H1 (cell line): Measurements from ENCODE around the gene ZBTB7A. TPM values are rescaled to one million over a fixed set of nuclear protein-coding genes. Genes with fewer than 3 reads are reported as not detected.

Source experiments
- CTCF ChIA-PET: fragments of 300-600 bp; sonication (Branson Sonifier 250); formaldehyde crosslinking; loops from one replicate; lab custom pipeline; 2021; ENCODE audit not compliant: partially characterized antibody; lab: Charles Lee
- POLR2A ChIA-PET: fragments of 300-600 bp; sonication (Branson Sonifier 250); formaldehyde crosslinking; loops from one replicate; lab custom pipeline; 2021; ENCODE audit warnings: inconsistent platforms; ENCODE audit not compliant: partially characterized antibody; lab: Charles Lee
- DNase-seq, 2 experiments: peaks; one replicate each; pipeline versions ENCODE4 v3.0.0 to v3.0.0-alpha.2; 2010 to 2022; ENCODE audit warnings: low spot score in 2 of 2, low read depth in 1 of 2, mixed read lengths in 1 of 2
- FAIRE-seq: peaks from 2 replicates; lab custom pipeline; 2011; peaks lifted over from hg19 to GRCh38; lab: Jason Lieb, UNC
- H2AFZ ChIP-seq: 2 replicates; pipeline ENCODE4 v1.8.1; 2012; ENCODE audit warnings: low read length, inconsistent platforms
- H2AK5ac ChIP-seq: 2 replicates; pipeline ENCODE4 v1.6.1; 2013; ENCODE audit warnings: low read depth, low read length
- H2BK120ac ChIP-seq: replicated peaks from 2 replicates; pipeline ENCODE3; 2013; ENCODE audit warnings: low read depth, low read length, inconsistent platforms
- H2BK12ac ChIP-seq: 2 replicates; pipeline ENCODE4 v1.6.1; 2013; ENCODE audit warnings: low read depth, low read length
- H2BK15ac ChIP-seq: 2 replicates; pipeline ENCODE4 v1.6.1; 2013; ENCODE audit warnings: low read length
- H2BK20ac ChIP-seq: 2 replicates; pipeline ENCODE4 v1.6.1; 2013; ENCODE audit warnings: low read length
- H2BK5ac ChIP-seq: 2 replicates; pipeline ENCODE4 v1.6.1; 2013; ENCODE audit warnings: low read depth, low read length
- H3K14ac ChIP-seq: 2 replicates; pipeline ENCODE4 v1.6.1; 2013; ENCODE audit warnings: inconsistent platforms; ENCODE audit not compliant: insufficient read length
- H3K18ac ChIP-seq: 2 replicates; pipeline ENCODE4 v1.6.1; 2013; ENCODE audit warnings: low read length; ENCODE audit errors: extremely low read depth
- H3K23ac ChIP-seq: 2 replicates; pipeline ENCODE4 v1.6.1; 2013; ENCODE audit warnings: inconsistent platforms; ENCODE audit not compliant: insufficient read length
- H3K23me2 ChIP-seq: 2 replicates; pipeline ENCODE4 v1.6.1; 2013; ENCODE audit warnings: low read depth, low read length
- H3K27ac ChIP-seq: 2 replicates; pipeline ENCODE4 v1.6.1; 2011; ENCODE audit warnings: low read depth, low read length, inconsistent platforms
- H3K27me3 ChIP-seq, 4 experiments: replicated peaks in 1 of 4; 1 replicate in 1 of 4; 2 replicates in 3 of 4; pipeline versions ENCODE4 v1.6.1 to v1.8.1; 2011 to 2013; ENCODE audit warnings: low read length in 3 of 4, mild to moderate bottlenecking in 3 of 4, inconsistent platforms in 2 of 4, mixed read lengths in 2 of 4, moderate library complexity in 1 of 4; ENCODE audit not compliant: control insufficient read depth in 3 of 4, insufficient read depth in 3 of 4; ENCODE audit errors: extremely low read depth in 1 of 4
- H3K36me3 ChIP-seq, 4 experiments: 2 replicates each; pipeline versions ENCODE4 v1.6.1 to v1.8.1; 2011 to 2013; ENCODE audit warnings: mild to moderate bottlenecking in 4 of 4, low read length in 3 of 4, moderate library complexity in 2 of 4, control low read depth in 1 of 4, inconsistent platforms in 1 of 4; ENCODE audit not compliant: insufficient read depth in 4 of 4, control insufficient read depth in 2 of 4
- H3K4ac ChIP-seq: replicated peaks from 2 replicates; pipeline ENCODE3; 2013; ENCODE audit warnings: low read length, low read depth, mixed read lengths, inconsistent platforms; ENCODE audit not compliant: insufficient read length
- H3K4me1 ChIP-seq, 4 experiments: replicated peaks in 1 of 4; 1 replicate in 1 of 4; 2 replicates in 3 of 4; pipeline versions ENCODE4 v1.6.1 to v1.8.1; 2011 to 2013; ENCODE audit warnings: low read length in 3 of 4, inconsistent platforms in 2 of 4, mixed read lengths in 1 of 4; ENCODE audit not compliant: insufficient read depth in 4 of 4, control insufficient read depth in 3 of 4
- H3K4me2 ChIP-seq, 2 experiments: 2 replicates each; pipeline versions ENCODE4 v1.6.1 to v1.8.1; 2011 to 2013; ENCODE audit warnings: low read depth in 2 of 2, low read length in 2 of 2, control low read depth in 1 of 2, inconsistent platforms in 1 of 2, mild to moderate bottlenecking in 1 of 2; ENCODE audit not compliant: insufficient read depth in 1 of 2
- H3K4me3 ChIP-seq, 4 experiments: fragments of 200-600, 300-600 bp in 1 of 4; sonication (generic), shearing (Covaris generic), sonication (Bioruptor Twin) in 1 of 4; 2 replicates each; pipeline versions ENCODE4 v1.5.1 to v1.8.1; 2011 to 2016; ENCODE audit warnings: low read length in 4 of 4, low read depth in 3 of 4, control low read depth in 2 of 4, inconsistent platforms in 2 of 4, mild to moderate bottlenecking in 2 of 4, mixed read lengths in 1 of 4, moderate library complexity in 1 of 4; ENCODE audit not compliant: insufficient read depth in 2 of 4; ENCODE audit errors: extremely low read depth in 1 of 4
- H3K56ac ChIP-seq: replicated peaks from 2 replicates; pipeline ENCODE3; 2013; ENCODE audit warnings: low read depth, mild to moderate bottlenecking, mixed read lengths, low read length, inconsistent platforms; ENCODE audit not compliant: insufficient read length
- H3K79me1 ChIP-seq: 2 replicates; pipeline ENCODE4 v1.6.1; 2013; ENCODE audit warnings: low read depth, low read length, control low read depth
- H3K79me2 ChIP-seq, 2 experiments: 2 replicates each; pipeline versions ENCODE4 v1.6.1 to v1.8.1; 2012 to 2013; ENCODE audit warnings: low read length in 2 of 2, mild to moderate bottlenecking in 2 of 2, inconsistent platforms in 1 of 2; ENCODE audit not compliant: insufficient read depth in 2 of 2, control insufficient read depth in 1 of 2
- H3K9ac ChIP-seq, 4 experiments: replicated peaks in 1 of 4; 1 replicate in 1 of 4; 2 replicates in 3 of 4; pipeline versions ENCODE4 v1.6.1 to v1.8.1; 2011 to 2013; ENCODE audit warnings: low read depth in 3 of 4, low read length in 3 of 4, control low read depth in 2 of 4, mild to moderate bottlenecking in 2 of 4, moderate library complexity in 2 of 4, inconsistent platforms in 1 of 4; ENCODE audit errors: extremely low read depth in 1 of 4
- H3K9me3 ChIP-seq, 2 experiments: 2 replicates each; pipeline versions ENCODE4 v1.6.1 to v1.8.1; 2012 to 2013; ENCODE audit warnings: mild to moderate bottlenecking in 2 of 2, moderate library complexity in 2 of 2, control low read depth in 1 of 2, inconsistent platforms in 1 of 2, low read depth in 1 of 2, low read length in 1 of 2, mixed read lengths in 1 of 2; ENCODE audit not compliant: insufficient read depth in 2 of 2
- H4K20me1 ChIP-seq, 2 experiments: replicated peaks in 1 of 2; 2 replicates each; pipeline versions ENCODE3 to v1.8.1; 2011 to 2013; ENCODE audit warnings: inconsistent platforms in 2 of 2, low read length in 2 of 2, mild to moderate bottlenecking in 1 of 2; ENCODE audit not compliant: insufficient read depth in 2 of 2, control insufficient read depth in 1 of 2
- H4K5ac ChIP-seq: 2 replicates; pipeline ENCODE4 v1.6.1; 2013; ENCODE audit warnings: low read length, low read depth, mixed read lengths, inconsistent platforms; ENCODE audit not compliant: insufficient read length
- H4K8ac ChIP-seq: 2 replicates; pipeline ENCODE4 v1.8.0; 2013; ENCODE audit warnings: mild to moderate bottlenecking, moderate library complexity, low read length, inconsistent platforms; ENCODE audit not compliant: insufficient read depth; ENCODE audit errors: extremely low read depth
- H4K91ac ChIP-seq: replicated peaks from 2 replicates; pipeline ENCODE3; 2013; ENCODE audit warnings: low read length, mixed read lengths, inconsistent platforms; ENCODE audit not compliant: insufficient read length
- CHD2 ChIP-seq: IDR thresholded peaks from 2 replicates; pipeline ENCODE4 v1.6.1; 2012; ENCODE audit warnings: low read length, improper control_type of control experiment
- EP300 ChIP-seq, 2 experiments: IDR thresholded peaks; 1 replicate in 1 of 2; 2 replicates in 1 of 2; pipeline ENCODE4 v1.6.1; 2011 to 2012; ENCODE audit warnings: low read depth in 2 of 2, low read length in 2 of 2, mild to moderate bottlenecking in 2 of 2, borderline replicate concordance in 1 of 2, inconsistent platforms in 1 of 2, moderate library complexity in 1 of 2
- HDAC6 ChIP-seq: IDR thresholded peaks from one replicate; pipeline ENCODE4 v1.7.1; 2012; ENCODE audit warnings: low read depth, mild to moderate bottlenecking, inconsistent platforms, low read length, moderate library complexity
- KDM4A ChIP-seq: IDR thresholded peaks from one replicate; pipeline ENCODE4 v1.7.1; 2012; ENCODE audit warnings: low read depth, mild to moderate bottlenecking, moderate library complexity, low read length, inconsistent platforms; ENCODE audit not compliant: severe bottlenecking
- KDM5A ChIP-seq: fragments of 200-600 bp; IDR thresholded peaks from 2 replicates; pipeline ENCODE4 v1.7.1; 2012; ENCODE audit warnings: mild to moderate bottlenecking, low read length, inconsistent platforms, mixed read lengths
- PHF8 ChIP-seq: fragments of 200-600 bp; sonication (generic); conservative IDR thresholded peaks from 2 replicates; pipeline ENCODE4 v1.7.1; 2012; ENCODE audit warnings: low read depth, mild to moderate bottlenecking, inconsistent platforms, low read length, moderate library complexity
- POLR2A ChIP-seq, 2 experiments: IDR thresholded peaks; 1 replicate in 1 of 2; 2 replicates in 1 of 2; pipeline ENCODE4 v1.6.1; 2011; ENCODE audit warnings: low read depth in 2 of 2, low read length in 2 of 2, mild to moderate bottlenecking in 2 of 2; ENCODE audit errors: control extremely low read depth in 1 of 2
- RBBP5 ChIP-seq: IDR thresholded peaks from 2 replicates; pipeline ENCODE4 v1.7.1; 2012; ENCODE audit warnings: low read depth, mild to moderate bottlenecking, inconsistent platforms, low read length, moderate library complexity, borderline replicate concordance
- SP4 ChIP-seq: IDR thresholded peaks from 2 replicates; pipeline ENCODE4 v1.6.1; 2012; ENCODE audit warnings: low read length, inconsistent platforms
- TAF7 ChIP-seq: optimal IDR thresholded peaks from 2 replicates; pipeline ENCODE3; 2011; ENCODE audit warnings: low read depth, mild to moderate bottlenecking, inconsistent platforms, low read length, moderate library complexity, borderline replicate concordance
- TCF12 ChIP-seq: IDR thresholded peaks from 2 replicates; pipeline ENCODE4 v1.6.1; 2011; ENCODE audit warnings: low read depth, mild to moderate bottlenecking, low read length
- WGBS, 2 experiments: shearing (Covaris generic) in 1 of 2; methylation state at CpG; one replicate each; pipeline versions ENCODE4 v1.1.6 to v1.1.7; 2013 to 2015; ENCODE audit warnings: low lambda C conversion rate in 2 of 2, mixed read lengths in 2 of 2, inconsistent platforms in 1 of 2, low coverage in 1 of 2, missing lambda C conversion rate in 1 of 2; ENCODE audit not compliant: insufficient replicate concordance in 2 of 2, insufficient coverage in 1 of 2, insufficient read length in 1 of 2; ENCODE audit errors: extremely low coverage in 1 of 2, missing lambda C conversion rate in 1 of 2; 5-methylcytosine and 5-hydroxymethylcytosine counted together
- polyA plus RNA-seq, 7 experiments: library from polyadenylated mRNA; depleted of rRNA in 3 of 7; stranded (reverse) in 5 of 7; unstranded in 2 of 7; fragments of >200 nt in 5 of 7; fragments of 200-250 nt in 2 of 7; gene quantifications; 1 replicate in 5 of 7; 2 replicates in 1 of 7; 4 replicates in 1 of 7; pipeline versions ENCODE4 v1.2.1 to v1.2.3, GENCODE V29; 2011 to 2013; ENCODE audit warnings: missing spikeins in 2 of 7, mixed read lengths in 2 of 7
- total RNA-seq: library from RNA; stranded (reverse); fragmentation: NEBNext Ultra II Directional; extraction: Animal tissue kit (Norgen Biotek cat#: 25700); gene quantifications from 2 replicates; pipeline ENCODE4 v1.2.1, GENCODE V29; 2021
- TF ChIP-seq, protein P1 (sequence below): IDR thresholded peaks from 2 replicates; pipeline ENCODE4 v1.6.1; 2011; ENCODE audit warnings: low read length, improper control_type of control experiment

Gene ZBTB7A
- total and polyA plus RNA-seq, 2 of the 8 experiments (the other 6 are each of a cell fraction or from before 2014, with no cell fraction given) = 5.6 to 17.8 TPM

DNA sequence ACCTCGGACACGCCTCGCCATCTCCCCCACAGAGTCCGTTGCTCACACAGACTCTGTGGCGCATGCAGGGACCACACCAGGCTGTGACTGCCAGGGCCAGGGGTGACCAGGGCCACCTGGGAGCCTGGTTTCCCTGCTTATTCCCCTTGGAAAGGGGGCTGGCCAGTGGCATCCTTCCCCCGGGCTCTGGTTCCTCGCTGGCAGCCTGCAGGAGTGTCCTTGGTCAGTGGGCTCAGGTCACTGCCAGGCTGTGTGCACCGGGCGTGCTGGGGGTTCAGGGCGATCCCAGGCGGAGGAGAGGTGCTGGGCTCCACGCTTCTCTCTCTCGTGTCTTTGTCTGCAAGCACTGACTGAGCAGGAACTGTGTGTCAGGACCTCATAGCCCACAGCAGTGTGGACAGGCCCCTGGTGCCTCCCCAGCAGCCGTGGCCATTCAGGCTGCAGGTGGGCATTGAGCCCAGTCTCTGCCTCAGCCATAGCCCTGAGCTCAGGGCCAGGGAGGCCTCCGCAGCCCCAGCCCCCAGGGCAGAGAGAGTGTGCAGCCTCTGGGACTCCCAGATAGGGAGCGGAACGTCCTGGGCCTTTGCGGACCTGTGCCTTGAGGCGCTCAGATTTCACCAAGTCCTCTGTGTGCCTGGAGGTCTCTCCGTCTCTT, 52.7 kb downstream of the ZBTB7A start:
- H3K9me3 ChIP-seq = no peaks in the 10 kb centered on the region
- no peak overlapping the region for H4K5ac ChIP-seq
- no peak overlapping the region for H3K18ac ChIP-seq
- no peak overlapping the region for H2AK5ac ChIP-seq
- no peak overlapping the region for H4K91ac ChIP-seq
- H2BK15ac ChIP-seq = no peak overlapping the region
- no peak overlapping the region for H3K27ac ChIP-seq
- peaks cover 0 to 26% (median 7%) of the 10 kb centered on the region in 4 experiments; a peak in 5 of 8 replicates for H3K36me3 ChIP-seq
- peaks cover 0 to 5% (median 3%) of the 10 kb centered on the region in 4 experiments; a peak in 5 of 7 replicates for H3K4me1 ChIP-seq
- no peak overlapping the region for H2BK20ac ChIP-seq
- no peak overlapping the region for H3K9ac ChIP-seq
- no peak overlapping the region for H2AFZ ChIP-seq
- FAIRE-seq (no peak), DNase-seq (no peak)
- CTCF ChIA-PET = interaction anchor here (1.0 kb wide), 1 partner anchor 231 kb away, joined by 3 read pairs; no protein-coding TSS in a partner anchor
- no peak overlapping the region for H3K4ac ChIP-seq
- no peak overlapping the region for H3K14ac ChIP-seq
- 95% methylated on average over 19 of the region's 20 CpGs; no CpG with 5 or more reads in 1 of the 2 experiments for WGBS, 2 experiments
- no peak overlapping the region for H2BK120ac ChIP-seq
- H3K4me3 ChIP-seq = no peak overlapping the region
- peaks cover 7 to 66% of the 10 kb centered on the region in 2 experiments; a peak in 3 of 4 replicates for H3K79me2 ChIP-seq
- H3K23me2 ChIP-seq = no peaks in the 10 kb centered on the region; the same call in 1 of the 2 replicates
- no peaks in the 10 kb centered on the region for H3K27me3 ChIP-seq
- POLR2A ChIA-PET = interaction anchor here (0.9 to 2.4 kb wide), 4 partner anchors 29 to 51 kb away, joined by 3 to 12 read pairs (median 4); partner anchors contain the start of gene EEF2
- no peak overlapping the region for H3K56ac ChIP-seq
- no peak overlapping the region for H3K23ac ChIP-seq
- peaks cover 21% of the 10 kb centered on the region for H3K79me1 ChIP-seq
- 0 out of 2 replicates have a peak overlapping the region, but pooled peaks have one; percentile 22 for H4K8ac ChIP-seq
- no peak overlapping the region for H3K4me2 ChIP-seq
- no peak overlapping the region for H2BK12ac ChIP-seq
- no peak overlapping the region; the same call in 1 of the 2 replicates for H2BK5ac ChIP-seq
- H4K20me1 ChIP-seq = peaks cover 33 to 43% of the 10 kb centered on the region in 2 experiments
- TF ChIP-seq, protein P1, sequence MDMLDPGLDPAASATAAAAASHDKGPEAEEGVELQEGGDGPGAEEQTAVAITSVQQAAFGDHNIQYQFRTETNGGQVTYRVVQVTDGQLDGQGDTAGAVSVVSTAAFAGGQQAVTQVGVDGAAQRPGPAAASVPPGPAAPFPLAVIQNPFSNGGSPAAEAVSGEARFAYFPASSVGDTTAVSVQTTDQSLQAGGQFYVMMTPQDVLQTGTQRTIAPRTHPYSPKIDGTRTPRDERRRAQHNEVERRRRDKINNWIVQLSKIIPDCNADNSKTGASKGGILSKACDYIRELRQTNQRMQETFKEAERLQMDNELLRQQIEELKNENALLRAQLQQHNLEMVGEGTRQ = no peak
- TF ChIP-seq POLR2A (IDR thresholded peaks at IDR 0.05; ENCODE audit: control extremely low read depth in 1 of 2, low read depth in 2 of 2, low read length in 2 of 2) (no peak), EP300 (IDR thresholded peaks at IDR 0.05; ENCODE audit: borderline replicate concordance in 1 of 2, low read depth in 2 of 2, low read length in 2 of 2) (no peak), SP4 (no peak), KDM4A (no peak), PHF8 (no peak), CHD2 (no peak), TCF12 (no peak), HDAC6 (no peak), KDM5A (no peak), RBBP5 (no peak), TAF7 (no peak)
